BJ (cell line): Measurements from ENCODE around the gene SHCBP1. TPM values are rescaled to one million over a fixed set of nuclear protein-coding genes. Genes with fewer than 3 reads are reported as not detected.
A peak's percentile ranks its signal among the peaks of the same experiment; 100 is the strongest.

Experiments used
- CTCF ChIA-PET: fragments of 350-600 bp; formaldehyde crosslinking; extraction: SDS; loops from one replicate; lab custom pipeline; 2021; ENCODE audit warnings: antibody characterized with exemption, inconsistent platforms; lab: Yijun Ruan, JAX
- POLR2A ChIA-PET: fragments of 300-600 bp; sonication (Branson Sonifier 250); formaldehyde crosslinking; extraction: SDS; loops from one replicate; lab custom pipeline; 2021; ENCODE audit warnings: antibody characterized with exemption; lab: Charles Lee
- DNase-seq: peaks from one replicate; pipeline ENCODE4 v3.0.0-alpha.2; 2011; ENCODE audit warnings: low read depth
- H3K27me3 ChIP-seq: 2 replicates; pipeline ENCODE4 v1.6.0; 2011; ENCODE audit warnings: low read length; ENCODE audit not compliant: control insufficient read depth, insufficient read depth
- H3K36me3 ChIP-seq: 2 replicates; pipeline ENCODE4 v1.5.1; 2011; ENCODE audit warnings: low read length; ENCODE audit not compliant: control insufficient read depth, insufficient read depth
- H3K4me3 ChIP-seq: 2 replicates; pipeline ENCODE4 v1.5.1; 2011; ENCODE audit warnings: low read depth, mild to moderate bottlenecking, control low read depth, low read length
- polyA minus RNA-seq: library from RNA; depleted of rRNA, polyadenylated mRNA; stranded (reverse); fragments of >200 nt; gene quantifications from 2 replicates; pipeline ENCODE4 v1.2.3, GENCODE V29; 2011; rRNA and poly(A)+ RNA removed
- polyA plus RNA-seq: library from polyadenylated mRNA; depleted of rRNA; stranded (reverse); fragments of >200 nt; gene quantifications from 2 replicates; pipeline ENCODE4 v1.2.3, GENCODE V29; 2011; rRNA removed
- TF ChIP-seq, protein P1 (sequence below): IDR thresholded peaks from 2 replicates; pipeline ENCODE4 v1.5.1; 2011; ENCODE audit warnings: low read depth, mild to moderate bottlenecking, control low read depth, inconsistent platforms, low read length, moderate library complexity; ENCODE audit not compliant: insufficient read depth

Gene SHCBP1, protein sequence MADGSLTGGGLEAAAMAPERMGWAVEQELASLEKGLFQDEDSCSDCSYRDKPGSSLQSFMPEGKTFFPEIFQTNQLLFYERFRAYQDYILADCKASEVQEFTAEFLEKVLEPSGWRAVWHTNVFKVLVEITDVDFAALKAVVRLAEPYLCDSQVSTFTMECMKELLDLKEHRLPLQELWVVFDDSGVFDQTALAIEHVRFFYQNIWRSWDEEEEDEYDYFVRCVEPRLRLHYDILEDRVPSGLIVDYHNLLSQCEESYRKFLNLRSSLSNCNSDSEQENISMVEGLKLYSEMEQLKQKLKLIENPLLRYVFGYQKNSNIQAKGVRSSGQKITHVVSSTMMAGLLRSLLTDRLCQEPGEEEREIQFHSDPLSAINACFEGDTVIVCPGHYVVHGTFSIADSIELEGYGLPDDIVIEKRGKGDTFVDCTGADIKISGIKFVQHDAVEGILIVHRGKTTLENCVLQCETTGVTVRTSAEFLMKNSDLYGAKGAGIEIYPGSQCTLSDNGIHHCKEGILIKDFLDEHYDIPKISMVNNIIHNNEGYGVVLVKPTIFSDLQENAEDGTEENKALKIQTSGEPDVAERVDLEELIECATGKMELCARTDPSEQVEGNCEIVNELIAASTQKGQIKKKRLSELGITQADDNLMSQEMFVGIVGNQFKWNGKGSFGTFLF
- polyA plus RNA-seq, result 17.0 and 18.8 TPM in 2 replicates
- polyA minus RNA-seq, result 7.1 and 7.4 TPM in 2 replicates

DNA sequence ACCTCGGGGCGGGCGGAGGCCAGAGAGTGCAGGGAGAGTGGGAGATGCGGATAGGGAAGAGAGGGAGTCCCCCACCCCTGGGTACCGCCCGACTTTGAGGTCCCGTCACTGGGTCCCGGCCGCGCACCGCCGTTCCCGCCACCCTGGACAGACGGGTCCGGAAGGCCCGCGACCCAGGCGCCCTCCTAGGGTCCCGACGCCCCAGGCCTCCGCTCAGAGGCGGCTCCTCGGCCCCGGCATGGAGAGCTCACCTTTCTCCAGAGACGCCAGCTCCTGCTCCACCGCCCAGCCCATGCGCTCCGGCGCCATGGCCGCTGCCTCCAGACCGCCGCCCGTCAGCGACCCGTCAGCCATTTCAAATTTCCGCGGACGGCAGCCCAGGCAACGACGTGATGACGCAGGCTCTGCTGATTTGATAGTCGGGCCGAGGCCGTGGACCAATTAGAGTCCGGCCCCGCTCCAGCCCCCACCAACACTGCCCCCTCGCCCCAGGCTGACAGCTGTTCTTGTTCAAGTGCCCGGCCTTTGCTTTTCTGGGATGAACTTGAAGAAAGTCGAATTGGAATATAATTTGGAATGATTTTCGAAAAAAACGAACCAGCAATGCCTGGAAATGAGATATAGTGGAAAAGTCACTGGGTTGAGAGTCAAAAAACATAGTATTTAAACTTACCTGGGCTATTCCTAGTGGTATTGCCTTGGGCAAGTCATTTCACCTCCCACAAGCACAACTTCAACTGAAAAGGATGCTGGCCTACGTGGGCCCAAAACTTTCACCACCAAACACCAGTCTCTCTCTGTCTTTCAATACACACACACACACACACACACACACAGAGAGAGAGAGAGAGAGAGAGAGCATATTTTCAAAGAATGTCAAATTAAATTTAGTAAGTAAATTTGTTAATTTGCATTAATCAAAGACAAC is at the start of gene SHCBP1:
Gene SHCBP1, minus strand, starts transcription at position 374 of the 928 bp plus-strand sequence. Its CDS starts 20 bp downstream, at position 354.
- no peaks in the 10 kb centered on the region; the same call in 1 of the 2 replicates for H3K36me3 ChIP-seq
- H3K4me3 ChIP-seq, result peak within 1 kb of the TSS; percentile 95
- ChIA-PET CTCF (interaction anchor here (0.5 to 1.2 kb wide), 2 partner anchors 14 to 64 kb away, joined by 3 read pairs; no protein-coding TSS in a partner anchor), POLR2A (no interaction called here)
- TF ChIP-seq, protein P1, sequence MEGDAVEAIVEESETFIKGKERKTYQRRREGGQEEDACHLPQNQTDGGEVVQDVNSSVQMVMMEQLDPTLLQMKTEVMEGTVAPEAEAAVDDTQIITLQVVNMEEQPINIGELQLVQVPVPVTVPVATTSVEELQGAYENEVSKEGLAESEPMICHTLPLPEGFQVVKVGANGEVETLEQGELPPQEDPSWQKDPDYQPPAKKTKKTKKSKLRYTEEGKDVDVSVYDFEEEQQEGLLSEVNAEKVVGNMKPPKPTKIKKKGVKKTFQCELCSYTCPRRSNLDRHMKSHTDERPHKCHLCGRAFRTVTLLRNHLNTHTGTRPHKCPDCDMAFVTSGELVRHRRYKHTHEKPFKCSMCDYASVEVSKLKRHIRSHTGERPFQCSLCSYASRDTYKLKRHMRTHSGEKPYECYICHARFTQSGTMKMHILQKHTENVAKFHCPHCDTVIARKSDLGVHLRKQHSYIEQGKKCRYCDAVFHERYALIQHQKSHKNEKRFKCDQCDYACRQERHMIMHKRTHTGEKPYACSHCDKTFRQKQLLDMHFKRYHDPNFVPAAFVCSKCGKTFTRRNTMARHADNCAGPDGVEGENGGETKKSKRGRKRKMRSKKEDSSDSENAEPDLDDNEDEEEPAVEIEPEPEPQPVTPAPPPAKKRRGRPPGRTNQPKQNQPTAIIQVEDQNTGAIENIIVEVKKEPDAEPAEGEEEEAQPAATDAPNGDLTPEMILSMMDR, result no peak
- no peaks in the 10 kb centered on the region for H3K27me3 ChIP-seq
- peak; percentile 45 for DNase-seq

DNA sequence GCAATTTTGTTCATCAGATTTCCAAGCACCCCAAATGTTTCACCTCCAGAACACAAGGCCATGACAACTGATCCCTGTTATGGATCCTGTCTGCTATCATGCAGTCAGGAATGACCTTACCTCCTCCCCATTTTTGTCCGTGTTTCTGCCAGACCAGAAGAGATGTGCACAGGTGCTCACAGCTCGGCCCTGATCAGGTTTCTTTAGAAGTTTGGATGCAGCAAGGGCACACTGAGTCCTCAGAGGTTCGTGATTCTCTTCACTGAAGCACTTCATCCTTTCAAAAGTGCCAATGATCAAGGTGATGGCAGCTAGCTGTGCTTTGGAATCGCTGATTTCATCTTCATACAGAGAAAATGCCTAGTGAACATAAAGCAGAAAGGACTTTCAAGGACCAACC is 40.9 kb upstream of the SHCBP1 start:
- Histone ChIP-seq H3K4me3 (no peak overlapping the region), H3K36me3 (peaks cover 11% of the 10 kb centered on the region), H3K27me3 (no peaks in the 10 kb centered on the region)
- DNase-seq, result no peak
- TF ChIP-seq, protein P1, result no peak
- POLR2A ChIA-PET, result interaction anchor here (0.6 kb wide), 1 partner anchor 12 kb away, joined by 3 read pairs; no protein-coding TSS in a partner anchor
- CTCF ChIA-PET, result no interaction called here

DNA sequence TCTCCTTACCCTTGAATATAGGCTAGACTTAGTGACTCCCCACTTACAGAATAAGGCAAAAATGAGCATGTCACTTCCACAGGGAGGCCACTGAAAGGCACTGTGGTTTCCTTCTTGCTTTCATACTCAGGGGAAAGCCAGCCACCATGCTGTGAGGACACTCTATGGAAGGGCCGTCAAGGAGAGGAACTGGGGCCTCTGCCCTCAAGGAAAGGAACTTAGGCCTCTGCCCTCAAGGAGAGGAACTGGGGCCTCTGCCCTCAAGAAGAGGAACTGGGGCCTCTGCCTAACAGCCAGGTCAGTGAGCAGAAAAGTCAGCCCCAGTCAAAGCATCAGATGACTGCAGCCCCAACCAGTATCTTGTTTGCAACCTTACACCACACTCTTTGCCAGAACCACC is 37.7 kb upstream of the SHCBP1 start:
- ChIA-PET POLR2A (no interaction called here), CTCF (interaction anchor here (3.2 kb wide), 1 partner anchor 14 kb away, joined by 10 read pairs; no protein-coding TSS in a partner anchor)
- Histone ChIP-seq H3K4me3 (no peak overlapping the region), H3K27me3 (no peaks in the 10 kb centered on the region), H3K36me3 (peaks cover 8% of the 10 kb centered on the region)
- DNase-seq, result no peak
- TF ChIP-seq, protein P1, result no peak

DNA sequence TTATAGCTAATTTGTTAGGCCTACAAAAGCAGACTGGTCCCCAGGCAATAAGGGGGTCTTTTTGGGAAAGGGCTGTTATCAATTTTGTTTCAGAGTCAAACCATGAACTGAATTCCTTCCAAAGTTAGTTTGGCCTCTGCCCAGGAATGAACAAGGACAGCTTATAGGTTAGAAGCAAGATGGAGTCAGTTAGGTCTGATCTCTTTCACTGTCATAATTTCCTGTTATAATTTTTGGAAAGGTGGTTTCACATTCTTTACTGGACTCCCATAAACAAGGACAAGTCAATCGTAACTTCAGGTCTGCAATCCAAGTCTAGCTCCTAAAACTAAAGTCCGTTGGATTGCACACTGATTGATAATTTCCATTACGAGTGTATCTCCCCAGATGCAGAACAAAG is 30.1 kb upstream of the SHCBP1 start:
- no peak for DNase-seq
- TF ChIP-seq, protein P1, result no peak
- POLR2A ChIA-PET, result no interaction called here
- Histone ChIP-seq H3K27me3 (no peaks in the 10 kb centered on the region; the same call in 1 of the 2 replicates), H3K4me3 (no peak overlapping the region), H3K36me3 (no peaks in the 10 kb centered on the region)
- CTCF ChIA-PET, result no interaction called here
